Middle frontal gyrus (tissue), 1 donor: ENCODE results near the gene SWAP70.

Experiments used
- DNase-seq: peaks from one replicate; pipeline ENCODE4 v3.0.0-alpha.2; 2015; ENCODE audit warnings: low spot score; ENCODE audit errors: extremely low spot score

Gene SWAP70

DNA sequence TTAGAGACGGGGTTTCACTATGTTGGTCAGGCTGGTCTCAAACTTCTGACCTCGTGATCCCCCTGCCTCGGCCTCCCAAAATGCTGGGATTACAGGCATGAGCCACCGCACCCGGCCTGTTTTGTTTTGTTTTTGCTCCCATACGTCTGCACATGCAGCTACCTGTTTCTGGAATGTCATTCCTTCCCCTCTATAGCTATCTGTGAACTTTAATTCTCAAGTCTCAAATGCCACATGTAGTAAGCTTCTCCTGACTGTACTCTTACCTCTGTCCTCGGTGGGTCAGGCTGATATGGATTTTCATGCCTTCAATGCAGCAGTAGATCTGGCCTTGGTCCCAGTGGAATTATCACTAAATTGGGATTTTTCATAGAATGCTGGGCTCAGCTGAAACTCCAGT lies 12.4 kb upstream of the SWAP70 start:
- DNase-seq = no peak

DNA sequence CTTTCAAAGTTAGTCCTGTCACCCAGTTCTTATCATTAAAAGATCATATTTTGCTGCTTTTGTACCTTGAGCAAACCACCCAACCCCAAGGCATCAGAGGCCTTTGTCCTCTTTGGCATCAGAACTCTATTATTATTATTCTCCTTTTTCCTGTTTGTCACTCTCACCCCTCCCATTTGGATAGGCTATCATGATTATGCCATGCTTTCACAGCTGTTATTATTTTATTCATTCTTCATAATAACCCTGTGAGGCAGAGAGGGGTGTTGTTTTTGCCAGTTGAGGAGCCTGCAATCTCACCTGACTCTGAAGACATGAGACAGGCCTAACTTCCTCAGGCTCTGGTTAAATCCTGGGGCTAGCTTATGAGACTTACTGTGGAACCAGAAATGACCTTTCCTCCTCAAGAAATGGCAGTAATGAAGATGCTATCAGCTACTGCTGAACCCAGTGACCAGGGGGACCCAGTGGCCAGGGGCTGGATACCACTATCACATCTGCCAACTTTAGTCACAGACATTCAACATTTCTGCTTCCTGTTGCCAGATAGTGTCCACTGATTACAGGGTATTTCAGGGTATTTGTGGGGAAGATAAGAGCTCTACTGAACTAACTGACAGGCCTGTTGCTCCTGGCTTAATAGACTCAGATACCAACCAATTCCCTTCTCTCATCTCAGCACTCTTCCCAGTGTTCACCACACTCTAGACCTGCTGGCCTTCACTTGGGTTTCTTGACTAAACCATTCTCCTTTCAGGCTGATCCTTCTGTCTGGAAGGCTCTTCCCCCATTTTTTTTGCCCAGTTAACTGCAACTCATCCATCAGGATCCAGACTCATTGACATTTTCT lies 11.8 kb upstream of the SWAP70 start:
- DNase-seq = no peak

DNA sequence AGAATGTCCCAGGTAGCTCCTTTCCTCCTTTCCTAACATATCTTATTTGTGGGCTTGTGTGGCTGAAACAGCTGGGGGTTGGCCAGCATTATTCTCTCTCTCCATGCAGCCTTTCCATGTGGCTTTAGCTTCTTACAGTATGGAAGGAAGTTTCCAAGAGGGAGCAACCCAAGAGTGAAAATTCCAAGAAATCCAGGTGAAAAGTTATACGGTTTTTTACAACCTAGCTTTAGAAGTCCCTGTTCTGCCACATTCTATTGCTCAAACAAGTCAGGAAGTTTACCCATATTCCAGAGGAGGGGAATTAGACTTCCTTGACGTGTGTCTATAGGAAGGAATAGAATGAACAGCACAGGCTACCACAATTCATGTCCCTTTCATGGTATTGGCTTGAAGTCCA lies 10.0 kb upstream of the SWAP70 start:
- DNase-seq = no peak

DNA sequence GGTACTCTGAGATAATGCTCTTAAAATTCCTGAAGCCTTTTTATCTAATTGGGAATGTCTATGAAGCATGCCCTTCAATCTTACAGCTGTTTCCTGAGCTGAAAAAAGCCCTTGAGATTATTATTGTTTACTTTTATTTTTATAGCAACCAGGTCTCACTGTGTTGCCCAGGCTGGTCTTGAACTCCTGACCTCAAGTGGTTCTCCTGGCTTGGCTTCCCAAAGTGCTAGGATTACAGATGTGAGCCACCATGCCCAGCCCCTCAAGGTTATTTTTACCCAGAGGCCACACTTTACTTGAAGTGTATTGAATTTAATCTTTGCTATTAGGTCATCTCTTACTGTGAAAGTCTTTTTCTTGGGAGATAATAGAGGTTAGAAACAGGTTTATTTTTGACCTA lies 7.0 kb upstream of the SWAP70 start:
- no peak for DNase-seq

DNA sequence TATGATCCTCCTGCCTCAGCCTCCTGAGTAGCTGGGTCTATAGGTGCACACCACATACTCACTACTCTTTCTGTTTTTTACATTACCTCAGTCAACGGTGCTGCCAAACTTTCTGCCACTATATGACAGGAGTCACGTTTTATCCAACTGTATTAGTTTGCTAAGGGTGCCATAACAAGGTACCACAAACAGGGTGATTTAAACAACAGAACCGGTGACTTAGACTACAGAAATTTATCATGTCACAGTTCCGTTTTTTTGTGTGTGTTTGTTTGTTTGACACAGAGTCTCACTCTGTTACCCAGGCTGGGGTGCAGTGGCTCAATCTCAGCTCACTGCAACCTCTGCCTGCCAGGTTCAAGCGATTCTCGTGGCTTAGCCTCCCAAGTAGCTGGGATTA lies 6.3 kb upstream of the SWAP70 start:
- DNase-seq = no peak

DNA sequence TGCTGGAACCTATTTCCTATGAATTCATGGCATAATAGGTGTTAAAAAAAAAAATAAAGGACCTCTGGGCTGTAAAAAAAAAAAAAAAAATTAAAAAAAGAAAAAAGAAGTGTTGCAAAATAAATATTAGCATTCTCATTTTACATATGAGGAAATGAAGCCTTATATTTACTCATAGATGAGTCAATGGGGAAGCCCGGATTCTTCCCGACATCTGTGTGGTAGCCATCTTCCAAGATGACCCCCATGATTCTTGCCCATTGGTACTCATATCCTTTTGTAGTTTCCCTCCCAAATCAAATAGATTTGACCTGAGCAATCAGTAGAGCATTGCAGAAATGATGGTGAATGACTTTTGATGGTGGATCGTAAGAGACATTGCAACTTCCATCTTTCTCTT lies 3.0 kb upstream of the SWAP70 start:
- DNase-seq = no peak

DNA sequence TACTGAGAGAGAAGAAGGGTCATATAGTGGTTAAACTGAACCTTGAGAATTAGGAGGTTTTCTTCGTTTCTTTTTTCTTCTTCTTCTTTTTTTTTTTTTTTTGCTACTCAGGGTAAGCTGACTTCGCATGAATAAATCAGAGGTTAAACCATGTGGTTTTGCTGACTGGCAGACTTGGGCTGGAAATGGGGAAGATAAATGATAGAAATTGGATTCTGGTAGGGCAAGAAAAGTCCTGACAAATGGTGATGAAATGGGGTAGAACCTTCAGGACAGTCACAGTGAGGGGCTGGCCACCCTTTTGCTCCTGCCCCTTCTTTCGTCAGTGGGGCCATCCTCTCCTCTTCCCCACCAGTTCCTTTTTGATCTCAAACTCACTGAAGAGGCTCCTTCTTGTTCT lies 1.6 kb upstream of the SWAP70 start:
- no peak for DNase-seq

DNA sequence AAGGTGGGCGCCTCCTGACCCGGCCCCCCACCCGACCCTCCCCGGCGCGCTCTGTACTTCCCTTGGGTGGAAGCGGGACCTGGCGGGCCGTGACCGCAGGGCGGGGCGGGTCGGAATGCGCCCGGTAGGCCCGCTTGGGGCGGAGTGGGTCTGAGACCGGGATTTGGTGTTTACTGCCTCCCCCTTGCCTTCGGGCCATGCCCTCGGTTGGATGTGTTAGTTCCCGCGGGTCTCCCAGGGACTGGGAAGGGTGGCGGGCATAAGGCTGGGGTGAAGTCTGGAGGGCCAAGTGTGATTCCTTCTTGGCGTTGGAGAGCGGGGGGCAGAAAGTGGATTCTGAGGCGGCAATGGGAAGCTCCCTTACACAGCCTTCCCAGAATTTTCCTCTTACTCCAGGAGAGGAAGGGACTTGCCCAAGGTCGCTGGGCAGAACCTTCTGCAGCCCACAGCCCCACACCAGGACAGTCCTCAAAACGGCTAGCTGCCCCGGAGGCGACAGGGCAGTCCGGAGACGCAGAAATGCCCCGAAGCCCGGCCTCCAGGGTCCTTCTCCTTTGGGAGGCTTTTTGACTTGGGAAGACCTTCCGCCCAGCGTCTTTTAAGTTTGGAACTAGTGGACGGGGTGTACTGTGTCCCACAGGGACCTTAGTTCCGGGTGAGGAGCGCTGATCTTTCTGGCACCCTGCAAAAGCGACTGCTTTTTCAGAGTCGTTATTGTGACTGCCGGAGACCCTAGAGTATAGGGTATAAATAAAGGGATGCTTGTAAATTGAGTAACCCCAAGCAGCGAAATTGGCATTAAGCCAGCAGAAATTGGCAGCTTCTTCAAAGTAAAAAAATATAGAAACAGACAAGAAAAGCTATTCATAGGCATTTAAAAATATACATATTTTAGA lies 647 bp downstream of the SWAP70 start:
- no peak for DNase-seq

DNA sequence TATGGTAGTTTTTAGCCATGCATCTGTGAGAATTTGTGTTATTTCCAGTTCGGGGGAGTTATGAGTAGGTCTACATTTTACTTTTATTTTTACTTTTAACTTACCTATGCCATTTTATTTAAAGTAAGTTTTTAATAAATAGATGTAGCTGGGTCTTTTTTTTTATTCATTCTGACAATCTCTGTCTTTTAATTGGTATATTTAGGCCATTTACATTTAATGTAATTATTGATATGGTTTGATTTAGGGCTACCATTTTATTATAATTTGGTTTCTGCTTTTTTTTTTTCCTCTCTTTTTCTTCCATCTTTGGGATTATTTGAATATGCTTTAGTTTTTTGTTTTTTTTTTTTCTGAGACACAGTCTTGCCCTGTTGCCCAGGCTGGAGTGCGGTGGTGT lies 1.9 kb downstream of the SWAP70 start:
- no peak for DNase-seq

DNA sequence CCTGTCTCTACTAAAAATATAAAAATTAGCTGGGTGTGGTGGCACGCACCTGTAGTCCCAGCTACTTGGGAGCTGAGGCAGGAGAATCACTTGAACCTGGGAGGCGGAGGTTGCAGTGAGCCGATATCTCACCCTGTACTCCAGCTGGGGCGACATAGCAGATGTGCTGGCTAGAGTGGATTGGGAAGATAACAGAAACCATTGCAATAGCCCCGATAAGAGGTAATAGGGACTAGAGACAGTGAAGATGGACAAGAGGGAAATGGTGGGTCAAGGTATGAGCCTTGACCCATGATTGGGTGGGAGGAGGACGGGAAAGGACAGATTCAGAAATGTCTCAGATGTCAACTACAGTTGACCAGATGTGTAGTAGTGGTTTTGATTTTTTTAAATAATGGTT lies 6.1 kb downstream of the SWAP70 start:
- DNase-seq = no peak

DNA sequence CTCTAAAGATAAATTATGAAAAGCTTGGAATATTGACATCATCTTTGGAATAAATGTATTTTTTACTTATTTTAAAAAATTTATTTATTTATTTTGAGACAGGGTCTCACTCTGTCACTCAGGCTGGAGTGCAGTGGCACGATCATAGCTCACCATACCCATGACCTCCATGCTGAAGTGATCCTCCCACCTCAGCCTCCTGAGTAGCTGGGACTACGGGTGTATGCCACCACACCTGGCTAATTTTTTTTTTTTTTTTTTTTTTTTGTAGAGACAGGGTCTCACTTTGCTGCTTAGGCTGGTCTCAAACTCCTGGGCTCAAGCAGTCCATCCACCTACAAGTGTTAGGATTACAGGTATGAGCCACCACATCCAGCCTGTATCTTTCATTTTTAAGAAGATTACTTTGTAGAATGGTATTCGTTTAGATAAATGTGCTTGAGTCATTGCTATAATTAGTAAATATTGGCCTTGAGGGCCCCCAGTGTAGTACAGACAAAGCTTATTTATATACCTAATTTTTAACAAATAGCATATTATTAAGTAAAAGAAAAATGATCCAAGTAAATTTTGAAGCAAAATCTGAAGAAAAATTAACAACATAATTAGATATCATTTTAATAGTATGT lies 8.5 kb downstream of the SWAP70 start:
- DNase-seq = no peak

DNA sequence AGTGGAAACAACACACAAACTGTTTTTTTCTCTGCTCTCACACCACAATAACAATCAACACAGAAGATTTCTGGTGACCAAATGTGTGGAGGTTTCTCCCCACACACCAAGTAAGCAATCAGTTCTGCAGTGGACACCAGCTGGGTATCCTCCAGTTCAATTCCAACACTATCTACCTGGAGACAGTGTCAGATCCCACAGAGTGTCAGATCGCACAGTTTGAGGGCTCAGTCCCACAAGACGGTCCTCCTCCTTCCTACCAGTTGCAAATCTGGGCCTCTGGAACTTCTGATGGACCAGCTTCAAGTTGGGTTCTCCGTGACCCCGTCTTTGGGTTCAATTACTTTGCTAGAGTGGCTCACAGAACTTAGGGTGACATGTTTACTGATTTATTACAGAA lies 9.0 kb downstream of the SWAP70 start:
- DNase-seq = no peak

DNA sequence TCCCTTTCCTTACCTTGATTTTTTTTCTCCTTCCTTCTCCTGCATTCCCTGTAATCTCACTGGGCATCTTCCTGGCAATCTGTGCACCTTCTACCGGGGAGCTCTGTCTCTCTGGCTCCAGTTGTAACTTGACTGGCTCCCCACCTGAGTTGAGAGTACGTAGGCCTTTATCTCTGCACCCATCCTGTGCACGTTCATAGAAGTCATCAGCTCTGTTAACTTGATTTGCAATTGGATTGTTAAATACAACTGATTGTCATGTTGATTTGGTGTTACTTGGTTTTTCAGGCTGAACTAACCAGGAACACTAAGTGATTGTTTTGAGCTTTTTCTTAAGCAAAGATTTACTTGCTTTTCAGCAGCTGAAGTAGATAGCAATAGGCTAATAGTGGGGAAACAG lies 11.8 kb downstream of the SWAP70 start:
- no peak for DNase-seq

DNA sequence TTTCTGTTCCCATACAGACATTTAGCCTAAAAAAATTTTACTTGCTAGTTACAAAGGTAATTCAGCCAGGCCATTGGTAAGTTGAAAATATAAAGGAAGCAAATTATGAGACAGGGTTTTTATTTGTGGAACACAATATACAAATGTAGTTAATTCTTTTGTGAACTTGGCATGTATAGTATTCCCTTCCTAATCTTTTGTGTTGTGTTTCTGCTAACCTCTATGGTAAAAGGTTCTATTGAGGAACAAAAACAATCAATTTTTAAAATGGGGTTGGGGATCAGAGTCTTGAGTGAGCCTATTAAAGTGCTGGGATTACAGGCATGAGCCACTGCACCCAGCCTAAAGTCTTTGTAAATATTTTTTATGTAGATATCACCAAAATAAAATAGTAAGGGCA lies 14.1 kb downstream of the SWAP70 start:
- DNase-seq = no peak

DNA sequence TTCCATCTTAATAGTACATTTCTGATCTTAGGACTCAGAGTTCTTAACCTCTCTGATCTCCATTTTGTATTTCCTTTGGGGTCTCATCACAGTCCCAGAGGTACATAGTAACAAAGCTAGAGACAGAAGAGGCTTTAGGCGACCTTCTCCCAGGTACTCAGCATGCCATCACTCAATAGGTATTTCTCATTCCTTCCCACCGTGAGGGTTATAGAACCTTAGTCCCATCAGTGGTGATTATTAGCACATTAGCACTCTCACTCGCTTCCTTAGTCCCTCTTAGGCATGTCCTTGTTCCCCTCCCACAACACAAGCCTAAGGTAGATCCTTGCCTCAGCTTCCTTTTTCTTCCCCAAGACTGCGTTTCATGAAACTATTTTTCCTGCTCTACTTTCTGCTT lies 14.7 kb downstream of the SWAP70 start:
- no peak for DNase-seq

DNA sequence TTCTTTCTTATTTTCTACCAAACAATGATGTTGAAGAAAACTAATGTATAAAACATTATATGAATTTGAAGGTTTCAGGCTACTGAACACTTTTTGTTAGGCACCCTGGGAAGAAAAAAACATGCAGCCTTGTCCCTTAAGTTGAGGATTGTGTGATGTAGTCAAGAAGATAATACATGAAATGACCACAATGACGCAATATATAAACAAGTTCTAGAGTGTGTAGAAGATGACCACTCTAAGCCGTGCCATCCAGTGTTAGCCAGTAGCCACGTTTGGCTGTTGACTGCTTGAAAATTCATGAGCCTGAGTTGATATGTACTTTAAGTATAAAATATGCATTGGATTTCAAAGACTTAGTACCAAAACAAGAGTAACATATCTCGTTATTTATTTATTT lies 16.2 kb downstream of the SWAP70 start:
- DNase-seq = no peak

DNA sequence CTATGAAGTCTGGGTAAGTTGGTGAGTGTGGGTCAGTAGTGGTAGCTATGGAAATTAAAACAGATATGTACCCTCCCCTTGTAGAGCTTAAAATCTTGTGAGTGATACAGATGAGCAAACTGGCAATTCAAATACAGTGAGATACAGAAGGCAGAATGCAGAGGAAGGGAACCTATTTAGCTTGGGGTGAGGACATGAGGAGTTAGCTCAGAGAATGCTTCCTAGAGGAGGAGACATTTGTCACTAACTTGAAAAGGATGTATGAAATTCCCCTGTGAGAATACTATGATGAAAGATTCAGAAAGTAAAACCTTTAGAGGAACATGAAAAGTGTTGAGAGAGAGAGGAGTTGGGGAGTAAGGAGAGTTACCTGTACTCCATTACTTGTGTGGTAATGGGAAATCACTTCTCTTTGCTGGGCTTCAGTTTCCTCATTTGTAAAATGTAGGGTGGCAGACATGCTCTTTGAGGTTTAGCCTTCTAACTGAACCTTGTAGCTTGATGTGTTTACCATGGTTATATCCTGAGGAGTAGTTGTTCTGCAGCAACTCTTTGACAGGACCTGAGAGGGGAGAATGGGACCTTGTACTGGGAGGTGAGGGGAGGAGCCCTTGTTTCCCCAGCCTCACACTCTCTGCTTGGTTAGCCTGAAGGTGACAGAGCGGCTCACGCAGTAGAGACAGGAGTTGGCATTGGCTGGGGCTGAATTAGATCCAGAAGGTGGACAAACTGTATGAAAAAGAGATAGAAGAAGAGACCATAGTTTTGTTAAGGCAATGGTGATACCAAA lies 17.9 kb downstream of the SWAP70 start:
- DNase-seq = no peak

DNA sequence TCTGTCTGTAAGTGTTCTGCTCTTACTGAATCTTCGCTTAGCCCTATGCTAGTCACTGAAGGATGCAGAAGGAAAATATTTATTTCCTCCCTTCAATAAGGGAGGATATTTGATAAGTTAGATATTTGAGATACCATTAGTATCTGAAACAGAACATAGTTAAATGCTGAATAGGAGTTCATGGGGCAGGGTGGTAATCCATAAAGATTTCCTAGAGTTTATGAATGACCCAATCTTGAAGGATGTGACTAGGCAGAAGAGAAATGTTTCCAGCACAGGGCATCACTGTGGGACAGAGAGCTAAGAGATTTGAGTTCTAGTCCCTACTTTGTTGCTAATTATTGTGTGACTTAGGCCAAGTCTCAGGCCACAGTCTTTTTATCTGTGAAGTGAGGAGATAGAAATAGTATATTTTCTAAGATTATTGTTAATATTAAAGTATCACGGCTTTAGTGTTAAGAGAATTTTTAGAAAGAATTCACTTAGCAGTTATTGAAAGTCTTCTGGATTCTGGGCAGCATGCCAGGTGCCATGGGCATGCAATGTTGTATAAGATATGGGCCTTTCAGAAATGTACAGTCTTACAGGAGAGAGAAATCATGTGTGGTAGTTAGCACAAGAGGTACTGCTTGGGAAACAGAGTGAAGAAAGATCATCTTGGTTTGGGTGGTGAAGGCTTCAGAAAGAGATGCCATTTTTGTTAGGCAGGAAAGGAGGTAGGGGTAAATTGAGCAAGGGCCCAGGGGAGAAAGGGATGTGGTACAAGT lies 24.0 kb downstream of the SWAP70 start:
- no peak for DNase-seq

DNA sequence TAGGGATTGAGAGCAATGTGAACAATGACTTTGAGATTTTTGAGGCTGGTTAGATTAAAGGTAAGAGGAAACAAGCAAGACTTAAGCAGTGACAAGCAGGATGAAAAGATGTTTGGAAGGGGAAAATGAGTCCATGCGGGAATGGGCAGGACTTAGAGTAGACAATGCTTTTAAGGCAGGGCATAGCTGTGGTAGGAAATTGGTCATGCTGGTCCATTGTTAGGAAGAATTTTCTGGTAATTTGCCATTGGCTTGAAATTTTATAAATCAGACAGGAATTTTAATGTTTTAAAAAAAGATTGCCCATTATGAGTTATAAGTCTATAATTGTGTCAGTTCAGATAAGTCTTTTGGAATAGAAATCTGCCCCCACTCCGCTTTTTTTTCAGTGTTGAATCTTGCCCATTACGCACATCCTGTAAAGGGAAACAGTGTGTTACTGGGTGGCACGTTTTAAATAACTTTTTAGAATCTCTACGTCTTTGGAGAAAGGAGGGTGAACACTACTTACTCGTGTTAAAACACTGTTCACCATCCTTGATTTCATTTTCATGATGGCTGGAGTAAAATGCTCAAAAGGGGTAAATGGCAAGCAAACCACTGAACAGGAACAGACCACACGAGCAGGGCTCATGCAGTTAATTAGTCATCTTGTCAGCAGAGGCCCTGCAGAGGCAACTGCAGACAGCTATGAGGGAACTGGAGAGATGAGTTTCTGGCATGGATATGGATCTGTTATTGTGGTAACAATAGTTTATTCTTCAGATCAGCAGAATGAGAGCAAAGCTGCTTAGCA lies 25.0 kb downstream of the SWAP70 start:
- no peak for DNase-seq

DNA sequence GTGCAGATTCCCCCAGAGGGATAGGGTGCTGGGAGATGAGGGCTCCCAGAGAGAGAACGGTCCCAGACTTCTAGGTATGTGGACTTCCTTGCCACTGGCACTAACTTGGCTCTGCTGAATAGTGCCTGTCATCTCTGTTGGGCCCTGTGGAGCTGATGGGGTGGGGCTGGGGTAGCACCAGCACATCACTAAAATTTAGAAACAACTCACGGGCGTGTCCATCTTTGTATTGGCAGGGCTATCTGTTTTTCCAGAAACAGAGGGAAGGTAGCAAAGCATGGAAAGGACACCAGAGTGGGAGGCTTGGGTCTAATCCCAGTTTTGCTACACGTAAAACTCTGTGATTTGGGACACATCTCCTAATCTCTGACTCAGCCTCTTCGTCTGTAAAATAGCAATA lies 25.8 kb downstream of the SWAP70 start:
- no peak for DNase-seq
